Measurements from ENCODE around the gene YPEL4.

- TF ChIP-seq POLR2AphosphoS5 (IDR thresholded peaks at IDR 0.05) (no peak), CTCF (IDR thresholded peaks at IDR 0.05) (no peak), POLR2A (IDR thresholded peaks at IDR 0.05) (no peak), EP300 (IDR thresholded peaks at IDR 0.05) (no peak)
Measured at GRCh38 chr11:57656885-57657193, 7.1 kb upstream of the YPEL4 start.

Measured in sigmoid colon (tissue), 4 donors.